Stimulated activated CD8-positive, alpha-beta memory T cell treated with anti-CD3 and anti-CD28 coated beads, Interleukin-7, amount 100 ng/mL, for 48 hours (primary cell): Measurements from ENCODE around the gene HEXIM2.

Source experiments
- DNase-seq, 2 donors: peaks; one replicate each; pipeline ENCODE4 v3.0.0-alpha.2; 2020; ENCODE audit warnings: low read depth in 1 of 2; ENCODE audit errors: extremely low read depth in 1 of 2

The HEXIM2 gene

DNA sequence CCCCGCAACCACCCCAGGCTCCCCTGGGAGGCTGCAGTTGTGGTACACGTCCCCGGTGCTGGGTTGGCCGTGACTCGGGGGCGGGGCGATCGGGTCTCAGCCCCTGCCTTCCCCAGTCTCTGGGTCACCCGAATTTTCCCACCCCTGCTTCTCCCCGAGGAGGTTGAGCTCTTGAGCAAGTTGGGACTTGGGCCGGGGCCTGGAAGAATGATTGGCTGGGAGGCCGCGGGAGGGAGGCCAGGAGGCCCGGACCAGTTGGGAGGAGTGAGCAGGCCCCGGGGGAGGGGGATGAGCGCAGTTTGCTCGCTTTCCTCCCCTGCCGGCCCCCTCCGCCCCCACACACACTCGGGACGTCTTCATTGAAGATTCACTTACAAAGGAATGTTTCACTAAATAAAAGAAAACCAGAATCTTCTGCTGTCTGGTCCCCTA lies 17.9 kb upstream of the HEXIM2 start:
- DNase-seq: no peak

DNA sequence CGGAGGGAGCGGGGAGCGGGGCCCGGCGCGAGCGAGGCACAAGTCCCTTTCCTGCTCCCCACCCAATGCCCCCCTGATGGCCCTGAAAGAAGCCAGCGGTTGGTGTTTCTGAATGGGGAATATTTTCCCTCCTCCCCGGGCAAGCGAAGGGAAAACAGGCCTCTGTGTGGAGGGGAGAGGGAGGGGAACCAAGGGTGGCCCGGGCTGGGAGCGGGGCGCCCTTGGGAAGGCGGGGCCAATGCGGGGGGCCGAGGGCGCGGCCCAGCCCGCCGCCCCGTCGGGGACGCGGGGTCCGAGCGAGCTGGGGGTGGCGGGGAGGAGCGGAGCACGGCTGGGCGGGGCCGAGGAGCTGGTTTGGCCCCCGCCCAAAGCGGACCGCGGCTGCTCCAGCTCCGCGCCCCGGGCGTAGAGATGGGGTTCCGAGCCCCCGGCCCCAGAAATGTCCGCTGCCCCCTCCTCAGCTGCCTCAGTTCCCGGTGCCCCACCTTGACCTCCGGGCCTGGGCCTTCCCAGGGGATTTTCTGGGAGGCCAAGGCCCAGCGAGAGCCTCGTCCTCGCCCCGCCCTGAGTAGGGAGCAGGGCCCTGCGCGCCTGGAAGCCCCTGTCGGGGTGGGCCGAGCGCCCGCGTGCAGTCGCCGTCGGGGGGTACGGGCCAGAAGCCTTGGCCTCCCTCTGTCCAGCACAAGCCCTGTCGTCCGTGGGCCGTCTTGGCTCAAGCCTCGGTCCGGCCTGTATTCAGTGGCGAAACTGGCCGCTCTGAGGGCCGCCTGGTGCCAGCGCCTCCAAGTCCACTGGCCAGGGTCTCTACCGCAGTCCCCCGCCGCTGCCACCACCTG lies 17.3 kb upstream of the HEXIM2 start:
- DNase-seq: no peak

DNA sequence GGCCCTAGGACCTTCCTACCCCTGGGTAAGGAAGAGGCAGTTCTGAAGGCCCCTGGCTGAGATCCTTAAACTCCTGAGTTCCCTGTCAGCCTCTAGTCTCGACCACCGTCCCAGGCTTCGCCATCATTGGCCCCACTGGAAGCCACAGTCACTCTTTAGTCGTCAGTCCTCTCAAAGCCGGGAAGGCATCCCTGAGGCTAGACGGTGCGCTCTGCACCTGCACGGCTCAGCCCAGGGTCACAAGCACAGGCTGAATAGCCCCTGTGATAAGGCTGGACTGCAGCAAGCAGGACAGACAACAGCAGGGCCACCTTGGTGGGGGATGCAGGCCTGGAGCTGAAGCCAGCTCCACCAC lies 16.7 kb upstream of the HEXIM2 start:
- no peak for DNase-seq

DNA sequence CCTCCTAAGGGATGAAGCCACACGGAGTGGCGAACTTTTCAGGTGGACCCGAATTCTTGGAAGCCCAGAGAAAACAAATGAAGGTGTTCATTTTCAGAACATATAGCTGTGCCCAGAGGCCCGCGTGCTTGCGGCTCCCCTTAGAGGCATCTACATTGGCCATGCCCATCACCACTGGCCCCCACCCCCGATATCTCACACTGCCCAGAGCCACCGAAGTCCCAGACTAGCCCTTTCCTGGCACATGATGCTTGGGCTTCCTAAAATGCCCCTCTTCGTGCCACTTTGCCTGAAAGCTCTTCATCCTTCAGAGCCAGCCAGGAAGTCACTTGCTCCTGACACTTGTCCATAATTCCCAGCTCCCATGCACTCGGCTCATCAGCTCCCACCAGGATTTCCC lies 15.5 kb upstream of the HEXIM2 start:
- no peak for DNase-seq

DNA sequence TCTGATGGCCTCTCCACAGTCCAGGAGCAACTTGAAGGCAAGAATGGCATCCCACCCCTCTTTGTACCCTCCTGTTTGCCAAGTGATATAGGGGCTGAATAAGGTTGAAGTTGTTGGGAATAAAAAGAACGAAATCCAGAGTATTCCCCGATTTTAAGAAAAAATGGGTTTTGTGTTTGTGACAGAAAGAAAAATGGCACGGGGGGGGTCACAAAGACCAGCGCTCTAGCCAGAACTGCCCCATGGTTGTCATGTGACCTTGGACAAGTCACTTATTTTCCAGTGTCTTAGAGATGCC lies 15.1 kb upstream of the HEXIM2 start:
- no peak for DNase-seq

DNA sequence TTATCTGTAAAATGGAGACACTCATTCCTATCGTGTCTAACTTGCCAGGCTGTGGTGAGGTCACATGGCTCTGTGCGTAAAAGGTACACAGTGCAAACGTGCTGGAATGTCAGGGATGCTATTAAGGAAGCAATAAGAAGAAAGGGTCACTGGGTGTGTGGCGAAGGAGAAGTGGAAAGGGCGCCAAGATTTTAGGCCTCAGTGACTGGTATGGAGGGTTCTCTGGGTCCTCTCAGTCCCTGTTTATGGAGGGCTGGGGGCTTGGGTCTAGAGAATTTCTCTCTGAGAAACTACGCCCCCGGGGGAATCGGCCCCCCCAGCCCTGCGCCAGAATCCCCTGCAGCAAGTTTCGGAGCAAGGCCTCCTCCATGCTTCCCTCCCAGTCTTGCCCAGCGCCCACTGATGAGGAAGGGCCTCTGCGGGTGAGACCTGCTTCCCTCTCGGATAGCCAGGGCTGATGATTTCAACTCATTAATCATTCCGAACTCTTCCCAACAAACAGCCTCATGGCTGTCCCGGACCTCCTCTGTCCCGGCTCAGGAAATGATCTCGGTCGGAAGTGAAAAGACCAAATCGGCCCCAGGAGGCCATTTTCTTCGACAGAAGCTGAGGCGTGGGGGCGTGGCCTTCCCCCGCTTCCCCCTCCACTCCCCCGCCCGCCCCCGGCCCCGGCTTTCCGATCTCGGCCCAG lies 14.6 kb upstream of the HEXIM2 start:
- DNase-seq: no peak

GRCh38 chr17:45147581-45148182 lies 14.0 kb upstream of the HEXIM2 start:
- DNase-seq: peak in 1 of 2 donors; percentile 61

GRCh38 chr17:45148183-45149036 lies 13.3 kb upstream of the HEXIM2 start, which contains the start of gene HEXIM1:
Gene HEXIM1 (plus strand): TSS chr17:45148475. CDS start chr17:45149191, 716 bp downstream.
- peak; percentile 98 for DNase-seq

DNA sequence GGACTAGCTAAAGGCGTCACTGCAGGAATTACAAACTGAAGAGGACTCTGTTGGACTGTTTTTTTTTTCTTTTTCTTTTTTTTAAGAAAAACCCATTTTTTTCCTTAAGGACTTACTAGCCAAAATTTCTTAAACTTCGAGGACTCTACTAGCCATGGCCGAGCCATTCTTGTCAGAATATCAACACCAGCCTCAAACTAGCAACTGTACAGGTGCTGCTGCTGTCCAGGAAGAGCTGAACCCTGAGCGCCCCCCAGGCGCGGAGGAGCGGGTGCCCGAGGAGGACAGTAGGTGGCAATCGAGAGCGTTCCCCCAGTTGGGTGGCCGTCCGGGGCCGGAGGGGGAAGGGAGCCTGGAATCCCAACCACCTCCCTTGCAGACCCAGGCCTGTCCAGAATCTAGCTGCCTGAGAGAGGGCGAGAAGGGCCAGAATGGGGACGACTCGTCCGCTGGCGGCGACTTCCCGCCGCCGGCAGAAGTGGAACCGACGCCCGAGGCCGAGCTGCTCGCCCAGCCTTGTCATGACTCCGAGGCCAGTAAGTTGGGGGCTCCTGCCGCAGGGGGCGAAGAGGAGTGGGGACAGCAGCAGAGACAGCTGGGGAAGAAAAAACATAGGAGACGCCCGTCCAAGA lies 12.5 kb upstream of the HEXIM2 start:
- peak in 1 of 2 donors; percentile 55 for DNase-seq

DNA sequence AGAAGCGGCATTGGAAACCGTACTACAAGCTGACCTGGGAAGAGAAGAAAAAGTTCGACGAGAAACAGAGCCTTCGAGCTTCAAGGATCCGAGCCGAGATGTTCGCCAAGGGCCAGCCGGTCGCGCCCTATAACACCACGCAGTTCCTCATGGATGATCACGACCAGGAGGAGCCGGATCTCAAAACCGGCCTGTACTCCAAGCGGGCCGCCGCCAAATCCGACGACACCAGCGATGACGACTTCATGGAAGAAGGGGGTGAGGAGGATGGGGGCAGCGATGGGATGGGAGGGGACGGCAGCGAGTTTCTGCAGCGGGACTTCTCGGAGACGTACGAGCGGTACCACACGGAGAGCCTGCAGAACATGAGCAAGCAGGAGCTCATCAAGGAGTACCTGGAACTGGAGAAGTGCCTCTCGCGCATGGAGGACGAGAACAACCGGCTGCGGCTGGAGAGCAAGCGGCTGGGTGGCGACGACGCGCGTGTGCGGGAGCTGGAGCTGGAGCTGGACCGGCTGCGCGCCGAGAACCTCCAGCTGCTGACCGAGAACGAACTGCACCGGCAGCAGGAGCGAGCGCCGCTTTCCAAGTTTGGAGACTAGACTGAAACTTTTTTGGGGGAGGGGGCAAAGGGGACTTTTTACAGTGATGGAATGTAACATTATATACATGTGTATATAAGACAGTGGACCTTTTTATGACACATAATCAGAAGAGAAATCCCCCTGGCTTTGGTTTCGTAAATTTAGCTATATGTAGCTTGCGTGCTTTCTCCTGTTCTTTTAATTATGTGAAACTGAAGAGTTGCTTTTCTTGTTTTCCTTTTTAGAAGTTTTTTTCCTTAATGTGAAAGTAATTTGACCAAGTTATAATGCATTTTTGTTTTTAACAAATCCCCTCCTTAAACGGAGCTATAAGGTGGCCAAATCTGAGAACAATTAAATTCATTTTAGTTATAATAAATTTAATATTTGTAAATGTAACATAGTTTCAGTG lies 11.7 kb upstream of the HEXIM2 start:
- DNase-seq: no peak

DNA sequence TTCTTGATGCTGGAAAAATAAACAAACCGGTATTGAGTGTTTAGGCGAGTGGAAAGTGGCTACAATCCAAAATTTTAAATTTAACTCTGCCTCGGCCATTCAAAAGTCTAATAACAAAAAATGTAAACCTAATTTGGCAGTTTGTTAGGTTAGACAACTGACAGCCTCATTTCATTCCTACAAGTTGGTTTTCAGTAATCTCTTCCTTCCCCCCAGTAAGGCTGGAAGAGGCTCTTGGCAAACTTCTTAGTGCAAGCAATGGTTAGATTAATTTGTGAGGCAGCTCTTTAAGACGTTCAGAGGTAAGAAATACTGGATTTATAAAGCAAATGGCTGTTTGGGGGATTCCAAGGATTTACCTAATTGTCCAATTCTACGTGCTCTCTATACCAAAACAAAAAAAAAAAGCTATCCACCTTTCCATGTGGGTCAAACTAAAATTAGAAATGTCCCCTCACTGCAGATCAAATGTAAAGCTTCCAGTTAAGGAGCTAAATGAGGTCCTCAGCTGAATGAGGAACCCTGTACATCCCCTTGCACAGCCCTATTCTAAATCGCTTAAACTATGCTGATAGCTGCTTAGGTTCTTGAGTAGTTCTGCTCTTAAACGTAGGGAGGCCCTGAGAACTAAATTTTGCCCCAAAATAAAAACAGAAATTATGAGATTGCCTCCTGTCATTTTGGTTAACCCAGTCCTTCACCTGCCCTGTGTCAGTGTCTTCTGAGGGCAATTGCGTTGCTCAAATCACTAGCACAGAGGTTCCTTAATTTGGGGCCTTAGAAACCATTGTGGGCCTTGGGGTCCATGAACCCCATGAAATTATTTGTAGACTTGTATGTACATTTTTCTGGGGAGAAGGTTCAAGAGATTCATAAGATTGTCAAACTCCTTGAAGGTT lies 10.5 kb upstream of the HEXIM2 start:
- no peak for DNase-seq

DNA sequence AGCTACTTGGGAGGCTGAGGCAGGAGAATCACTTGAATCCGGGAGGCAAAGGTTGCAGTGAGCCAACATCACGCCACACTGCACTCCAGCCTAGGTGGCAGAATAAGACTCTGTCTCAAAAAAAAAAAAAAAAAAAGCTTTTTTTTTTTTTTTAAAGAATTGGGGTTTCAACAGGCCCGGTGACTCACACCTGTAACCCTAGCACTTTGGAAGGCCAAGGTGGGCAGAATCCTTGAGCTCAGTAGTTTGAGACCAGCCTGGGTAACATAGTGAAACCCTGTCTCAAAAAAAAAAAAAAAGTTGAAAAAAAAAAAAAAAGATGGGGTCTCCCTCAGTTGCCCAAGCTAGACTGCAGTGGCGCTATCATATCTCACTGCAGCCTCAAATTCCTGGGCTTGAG lies 6.6 kb upstream of the HEXIM2 start:
- DNase-seq: no peak

- no peak for DNase-seq
Observed at GRCh38 chr17:45155483-45155882, 6.2 kb upstream of the HEXIM2 start.

DNA sequence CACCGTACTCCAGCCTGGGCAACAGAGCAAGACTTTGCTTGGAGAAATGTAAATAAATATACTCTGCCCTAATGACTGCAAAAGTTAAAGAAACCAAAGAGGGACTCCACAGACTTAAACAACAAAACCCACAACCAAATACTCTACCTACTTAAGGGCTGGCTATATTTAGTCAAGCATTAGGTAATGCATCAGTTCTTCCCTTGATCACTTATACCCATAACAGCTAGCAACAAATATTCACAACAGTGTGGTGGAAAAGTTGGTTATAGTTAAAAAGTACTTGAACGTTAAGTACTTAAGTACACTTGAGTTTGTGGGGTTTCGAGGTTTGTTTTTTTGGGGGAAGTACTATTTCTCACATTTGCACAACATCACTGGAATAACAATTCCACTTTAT lies 5.4 kb upstream of the HEXIM2 start:
- DNase-seq: no peak

- DNase-seq: no peak
Observed at GRCh38 chr17:45160447-45161287, 1.0 kb upstream of the HEXIM2 start.

GRCh38 chr17:45162025-45162687 lies 481 bp downstream of the HEXIM2 start:
- no peak for DNase-seq

- no peak for DNase-seq
Observed at GRCh38 chr17:45164734-45165269, 3.1 kb downstream of the HEXIM2 start.
